Measurements from ENCODE around the gene DVL2.

DNA sequence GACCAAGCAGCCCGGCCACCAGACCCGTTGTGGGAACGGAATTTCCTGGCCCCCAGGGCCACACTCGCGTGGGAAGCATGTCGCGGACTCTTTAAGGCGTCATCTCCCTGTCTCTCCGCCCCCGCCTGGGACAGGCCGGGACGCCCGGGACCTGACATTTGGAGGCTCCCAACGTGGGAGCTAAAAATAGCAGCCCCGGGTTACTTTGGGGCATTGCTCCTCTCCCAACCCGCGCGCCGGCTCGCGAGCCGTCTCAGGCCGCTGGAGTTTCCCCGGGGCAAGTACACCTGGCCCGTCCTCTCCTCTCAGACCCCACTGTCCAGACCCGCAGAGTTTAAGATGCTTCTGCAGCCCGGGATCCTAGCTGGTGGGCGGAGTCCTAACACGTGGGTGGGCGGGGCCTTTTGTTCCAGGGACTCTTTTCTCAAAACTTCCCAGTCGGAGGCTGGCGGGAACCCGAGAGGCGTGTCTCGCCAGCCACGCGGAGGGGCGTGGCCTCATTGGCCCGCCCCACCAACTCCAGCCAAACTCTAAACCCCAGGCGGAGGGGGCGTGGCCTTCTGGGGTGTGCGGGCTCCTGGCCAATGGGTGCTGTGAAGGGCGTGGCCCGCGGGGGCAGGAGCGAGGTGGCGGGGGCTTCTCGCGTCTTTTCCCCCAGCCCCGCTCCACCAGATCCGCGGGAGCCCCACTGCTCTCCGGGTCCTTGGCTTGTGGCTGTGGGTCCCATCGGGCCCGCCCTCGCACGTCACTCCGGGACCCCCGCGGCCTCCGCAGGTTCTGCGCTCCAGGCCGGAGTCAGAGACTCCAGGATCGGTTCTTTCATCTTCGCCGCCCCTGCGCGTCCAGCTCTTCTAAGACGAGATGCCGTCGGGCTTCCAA, 47.0 kb upstream of the DVL2 start, which contains the start of gene SLC2A4:
- TF ChIP-seq EZH2 (IDR thresholded peaks at IDR 0.05; ENCODE audit: insufficient read depth, poor library complexity, severe bottlenecking) = no peak
- no peak for TF ChIP-seq EZH2phosphoT487 (IDR thresholded peaks at IDR 0.05; ENCODE audit: insufficient read depth, low read depth)

All from GM23248 (cell line).